CD14-positive monocyte (primary cell): Measurements from ENCODE around the gene LIMA1. TPM values are rescaled to one million over a fixed set of nuclear protein-coding genes. Genes with fewer than 3 reads are reported as not detected.

Source experiments
- DNase-seq, 3 donors: peaks; one replicate each; pipeline ENCODE4 v3.0.0-alpha.2; 2011 to 2022
- H2AFZ ChIP-seq: 2 replicates; pipeline ENCODE4 v1.6.0; 2012; ENCODE audit warnings: mild to moderate bottlenecking, low read depth, low read length, inconsistent platforms; ENCODE audit not compliant: insufficient read depth, poor library complexity, severe bottlenecking
- H3K27ac ChIP-seq, 2 donors: 1 replicate in 1 of 2; 2 replicates in 1 of 2; pipeline ENCODE4 v1.5.1; 2012 to 2013; ENCODE audit warnings: low read length in 2 of 2, control low read depth in 1 of 2, inconsistent platforms in 1 of 2, low read depth in 1 of 2, mild to moderate bottlenecking in 1 of 2
- H3K27me3 ChIP-seq, 2 donors: one replicate each; pipeline versions ENCODE4 v1.6.0 to v1.6.1; 2011 to 2013; ENCODE audit warnings: low read length in 2 of 2; ENCODE audit not compliant: control insufficient read depth in 2 of 2, insufficient read depth in 2 of 2
- H3K36me3 ChIP-seq, 2 donors: replicated peaks in 1 of 2; 1 replicate in 1 of 2; 2 replicates in 1 of 2; pipeline versions ENCODE4 v1.5.1 to v1.6.1; 2012 to 2013; ENCODE audit warnings: low read length in 2 of 2, control low read depth in 1 of 2, inconsistent platforms in 1 of 2, mild to moderate bottlenecking in 1 of 2; ENCODE audit not compliant: insufficient read depth in 2 of 2, control insufficient read depth in 1 of 2
- H3K4me1 ChIP-seq, 2 donors: 1 replicate in 1 of 2; 2 replicates in 1 of 2; pipeline versions ENCODE4 v1.5.1 to v1.6.1; 2012 to 2013; ENCODE audit warnings: low read length in 2 of 2, control low read depth in 1 of 2, inconsistent platforms in 1 of 2, mild to moderate bottlenecking in 1 of 2, moderate library complexity in 1 of 2; ENCODE audit not compliant: insufficient read depth in 2 of 2, control insufficient read depth in 1 of 2
- H3K4me2 ChIP-seq: replicated peaks from 2 replicates; pipeline ENCODE3; 2012; ENCODE audit warnings: low read length, moderate library complexity, mild to moderate bottlenecking; ENCODE audit not compliant: poor library complexity, severe bottlenecking; ENCODE audit errors: extremely low read depth
- H3K4me3 ChIP-seq, 3 experiments: fragments of 200-600 bp in 1 of 3; sonication (generic) in 1 of 3; replicated peaks in 1 of 3; 1 replicate in 2 of 3; 2 replicates in 1 of 3; pipeline ENCODE4 v1.5.1; 2011 to 2013; ENCODE audit warnings: low read length in 3 of 3, mild to moderate bottlenecking in 3 of 3, control low read depth in 2 of 3, low read depth in 2 of 3, inconsistent platforms in 1 of 3, moderate library complexity in 1 of 3
- H3K79me2 ChIP-seq: 2 replicates; pipeline ENCODE4 v1.6.0; 2012; ENCODE audit warnings: mild to moderate bottlenecking, control low read depth, inconsistent platforms, low read length, moderate library complexity; ENCODE audit not compliant: insufficient read depth
- H3K9ac ChIP-seq: 2 replicates; pipeline ENCODE4 v1.6.0; 2017; ENCODE audit warnings: low read length, mild to moderate bottlenecking; ENCODE audit not compliant: insufficient read depth, poor library complexity, severe bottlenecking
- H3K9me3 ChIP-seq, 2 donors: replicated peaks in 1 of 2; 1 replicate in 1 of 2; 2 replicates in 1 of 2; pipeline versions ENCODE4 v1.5.1 to v1.6.1; 2012 to 2013; ENCODE audit warnings: low read length in 2 of 2, control low read depth in 1 of 2; ENCODE audit not compliant: control insufficient read depth in 1 of 2, insufficient read depth in 1 of 2
- H4K20me1 ChIP-seq: 2 replicates; pipeline ENCODE4 v1.6.0; 2012; ENCODE audit warnings: mild to moderate bottlenecking, low read length, control low read depth, moderate library complexity; ENCODE audit not compliant: insufficient read depth
- H3K27ac Mint-ChIP-seq, 7 donors: one replicate each; pipeline ENCODE4 v1.8.0; 2020; ENCODE audit warnings: mild to moderate bottlenecking in 7 of 7, mixed read lengths in 7 of 7, moderate library complexity in 6 of 7, inconsistent platforms in 2 of 7
- H3K27me3 Mint-ChIP-seq, 3 donors: one replicate each; pipeline ENCODE4 v1.8.0; 2021 to 2022; ENCODE audit warnings: low read depth in 3 of 3, mild to moderate bottlenecking in 3 of 3, mixed read lengths in 3 of 3, moderate library complexity in 3 of 3, inconsistent platforms in 1 of 3
- H3K36me3 Mint-ChIP-seq, 2 donors: one replicate each; pipeline ENCODE4 v1.8.0; 2020; ENCODE audit warnings: mixed read lengths in 2 of 2, inconsistent platforms in 1 of 2, mild to moderate bottlenecking in 1 of 2
- H3K4me1 Mint-ChIP-seq: one replicate; pipeline ENCODE4 v1.8.0; 2020; ENCODE audit warnings: mild to moderate bottlenecking, mixed read lengths
- H3K4me3 Mint-ChIP-seq, 2 donors: one replicate each; pipeline ENCODE4 v1.8.0; 2020; ENCODE audit warnings: mild to moderate bottlenecking in 2 of 2, mixed read lengths in 2 of 2, moderate library complexity in 1 of 2
- H3K9me3 Mint-ChIP-seq, 7 donors: one replicate each; pipeline ENCODE4 v1.8.0; 2020 to 2022; ENCODE audit warnings: mixed read lengths in 7 of 7, mild to moderate bottlenecking in 6 of 7, moderate library complexity in 6 of 7, inconsistent platforms in 2 of 7
- WGBS: methylation state at CpG from one replicate; pipeline ENCODE4 v1.1.5; 2013; ENCODE audit warnings: missing lambda C conversion rate; ENCODE audit not compliant: insufficient coverage; 5-methylcytosine and 5-hydroxymethylcytosine counted together
- intact Hi-C, 2 donors: fragments of 100-400 bp; cut with micrococcal nuclease; formaldehyde crosslinking; loops; one replicate each; pipeline versions ENCODE4 v1.15.0 to v1.15.1; 2023
- polyA plus RNA-seq, 3 donors: library from polyadenylated mRNA; depleted of rRNA in 1 of 3; unstranded in 2 of 3; stranded (reverse) in 1 of 3; fragments of 300-500 nt in 2 of 3; fragments of >200 nt in 1 of 3; fragmentation: Illumina TruSeq in 2 of 3; gene quantifications; 1 replicate in 2 of 3; 2 replicates in 1 of 3; pipeline ENCODE4 v1.2.3, GENCODE V29; 2012 to 2021
- small RNA-seq: library from RNA; depleted of rRNA; stranded (forward); fragments of <200 nt; gene quantifications from one replicate; pipeline ENCODE3, GENCODE V24; 2012; ENCODE audit warnings: low read depth; ENCODE audit not compliant: insufficient read length
- TF ChIP-seq, protein P1 (sequence below): fragments of 200-600 bp; IDR thresholded peaks from one replicate; pipeline ENCODE4 v1.8.0; 2022; ENCODE audit warnings: antibody characterized with exemption, mild to moderate bottlenecking

The LIMA1 gene
- polyA plus RNA-seq, 3 donors: 0.24 to 0.62 (median 0.51) TPM

DNA sequence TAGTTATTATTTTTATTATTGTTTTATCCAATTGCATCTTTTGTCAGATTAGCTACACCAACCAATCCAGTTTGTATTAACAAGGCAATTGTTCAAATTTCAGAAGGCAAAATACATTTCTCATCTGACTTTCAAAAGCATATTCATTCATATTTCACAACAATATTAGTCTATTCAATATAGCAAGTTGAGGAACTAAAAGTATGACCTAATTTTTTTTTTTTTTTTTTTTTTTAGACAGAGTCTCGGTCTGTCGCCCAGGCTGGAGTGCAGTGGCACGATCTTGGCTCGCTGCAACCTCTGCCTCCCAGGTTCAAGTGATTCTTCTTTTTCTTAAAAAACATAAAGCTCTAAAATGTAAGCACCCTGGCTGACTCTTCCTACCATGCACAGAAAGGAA is 154.0 kb downstream of the LIMA1 start:
- no peaks in the 10 kb centered on the region for H3K9me3 ChIP-seq
- Mint-ChIP-seq H3K27me3 (peaks cover 0 to 1% (median 0%) of the 10 kb centered on the region in 3 donors), H3K27ac (peak overlapping the region in 5 of 7 donors; percentile 41 to 74 (median 63)), H3K4me3 (no peak overlapping the region), H3K4me1 (peaks cover 17% of the 10 kb centered on the region), H3K36me3 (peaks cover 71 to 84% of the 10 kb centered on the region in 2 donors), H3K9me3 (no peaks in the 10 kb centered on the region)
- no peak overlapping the region for H3K9ac ChIP-seq
- DNase-seq: peak in 1 of 3 donors; percentile 12
- no peak overlapping the region for H3K4me2 ChIP-seq
- H3K27me3 ChIP-seq: no peaks in the 10 kb centered on the region
- H2AFZ ChIP-seq: no peak overlapping the region
- peaks cover 49% of the 10 kb centered on the region for H4K20me1 ChIP-seq
- no peak overlapping the region for H3K4me3 ChIP-seq
- no CpG with 5 or more reads among the region's 4 CpGs for WGBS
- H3K79me2 ChIP-seq: no peaks in the 10 kb centered on the region
- TF ChIP-seq, protein P1, sequence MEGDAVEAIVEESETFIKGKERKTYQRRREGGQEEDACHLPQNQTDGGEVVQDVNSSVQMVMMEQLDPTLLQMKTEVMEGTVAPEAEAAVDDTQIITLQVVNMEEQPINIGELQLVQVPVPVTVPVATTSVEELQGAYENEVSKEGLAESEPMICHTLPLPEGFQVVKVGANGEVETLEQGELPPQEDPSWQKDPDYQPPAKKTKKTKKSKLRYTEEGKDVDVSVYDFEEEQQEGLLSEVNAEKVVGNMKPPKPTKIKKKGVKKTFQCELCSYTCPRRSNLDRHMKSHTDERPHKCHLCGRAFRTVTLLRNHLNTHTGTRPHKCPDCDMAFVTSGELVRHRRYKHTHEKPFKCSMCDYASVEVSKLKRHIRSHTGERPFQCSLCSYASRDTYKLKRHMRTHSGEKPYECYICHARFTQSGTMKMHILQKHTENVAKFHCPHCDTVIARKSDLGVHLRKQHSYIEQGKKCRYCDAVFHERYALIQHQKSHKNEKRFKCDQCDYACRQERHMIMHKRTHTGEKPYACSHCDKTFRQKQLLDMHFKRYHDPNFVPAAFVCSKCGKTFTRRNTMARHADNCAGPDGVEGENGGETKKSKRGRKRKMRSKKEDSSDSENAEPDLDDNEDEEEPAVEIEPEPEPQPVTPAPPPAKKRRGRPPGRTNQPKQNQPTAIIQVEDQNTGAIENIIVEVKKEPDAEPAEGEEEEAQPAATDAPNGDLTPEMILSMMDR: no peak
- intact Hi-C loops: no loop called here
- H3K27ac ChIP-seq: peak overlapping the region in 1 of 2 donors; percentile 10
- peaks cover 11 to 16% of the 10 kb centered on the region in 2 donors for H3K4me1 ChIP-seq
- peaks cover 44 to 81% of the 10 kb centered on the region in 2 donors for H3K36me3 ChIP-seq

DNA sequence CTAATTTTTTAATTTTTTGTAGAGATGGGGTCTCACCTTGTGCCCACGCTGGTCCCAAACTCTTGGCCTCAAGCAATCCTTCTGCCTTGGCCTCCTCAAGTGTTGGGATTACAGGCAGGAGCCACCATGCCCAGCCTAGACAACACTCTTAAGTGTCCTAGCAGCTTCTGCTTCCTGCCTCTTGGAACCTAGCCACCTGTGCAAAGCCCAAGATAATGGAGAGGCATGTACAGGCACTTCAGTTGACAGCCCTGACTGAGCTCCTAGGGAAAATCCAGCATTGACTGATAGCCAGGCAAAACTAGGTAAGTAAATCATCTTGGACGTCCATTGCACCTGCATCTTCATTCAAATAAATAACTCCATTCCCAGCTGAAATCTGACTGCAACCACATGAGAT is 155.8 kb downstream of the LIMA1 start:
- 92% methylated on average over 2 of the region's 2 CpGs for WGBS
- H2AFZ ChIP-seq: no peak overlapping the region
- peaks cover 11 to 16% of the 10 kb centered on the region in 2 donors for H3K4me1 ChIP-seq
- H3K79me2 ChIP-seq: peaks cover 4% of the 10 kb centered on the region
- no peaks in the 10 kb centered on the region for H3K9me3 Mint-ChIP-seq
- DNase-seq: no peak
- H3K4me3 ChIP-seq: no peak overlapping the region
- intact Hi-C loops: no loop called here
- H3K36me3 Mint-ChIP-seq: peaks cover 71 to 85% of the 10 kb centered on the region in 2 donors
- H3K4me3 Mint-ChIP-seq: no peak overlapping the region
- H3K27me3 Mint-ChIP-seq: peaks cover 0 to 1% (median 0%) of the 10 kb centered on the region in 3 donors
- no peak overlapping the region for H3K9ac ChIP-seq
- H3K4me1 Mint-ChIP-seq: peaks cover 17% of the 10 kb centered on the region
- H3K27me3 ChIP-seq: no peaks in the 10 kb centered on the region
- no peak overlapping the region for H3K4me2 ChIP-seq
- H3K27ac ChIP-seq: no peak overlapping the region
- TF ChIP-seq, protein P1: no peak
- no peaks in the 10 kb centered on the region for H3K9me3 ChIP-seq
- peaks cover 56% of the 10 kb centered on the region for H4K20me1 ChIP-seq
- H3K27ac Mint-ChIP-seq: peak overlapping the region in 4 of 7 donors; percentile 1 to 73 (median 15)
- H3K36me3 ChIP-seq: peaks cover 42 to 81% of the 10 kb centered on the region in 2 donors

Small RNAs within 50 kb of the gene (small RNA-seq; reads per million reads assigned to genes)
- gene MIR1293: not detected
- gene RNU6-1093P: not detected

Other genes with a start within 250 kb of the LIMA1 start
- not detected for gene ASIC1, start 225.9 kb downstream of the LIMA1 start, polyA plus RNA-seq
- 10 to 100 TPM in 1 of 3 donors, 1 to 10 TPM in 2; 3.7 to 41.9 (median 7.8) TPM for gene SMARCD1, start 198.2 kb downstream of the LIMA1 start, polyA plus RNA-seq
- under 1 TPM in 1 of 3 donors, not detected in 2; 0.08 TPM for gene GPD1, start 179.5 kb downstream of the LIMA1 start, polyA plus RNA-seq
- 100 to 1,000 TPM in 2 of 3 donors, 10 to 100 TPM in 1; 63.8 to 257 (median 231) TPM for gene COX14, start 171.3 kb downstream of the LIMA1 start, polyA plus RNA-seq
- 10 to 100 TPM; 30.6 to 44.4 (median 38.7) TPM for gene CERS5, start 116.2 kb downstream of the LIMA1 start, polyA plus RNA-seq
- gene FAM186A, start 113.1 kb upstream of the LIMA1 start, polyA plus RNA-seq: not detected
- 10 to 100 TPM in 2 of 3 donors, 1 to 10 TPM in 1; 5.9 to 15.8 (median 11.7) TPM for gene LARP4, start 117.4 kb upstream of the LIMA1 start, polyA plus RNA-seq
- gene DIP2B, start 221.5 kb upstream of the LIMA1 start, polyA plus RNA-seq: 10 to 100 TPM in 1 of 3 donors, 1 to 10 TPM in 2; 3.5 to 12.3 (median 6.5) TPM